GM23248 (cell line): ENCODE data around the gene VPS26C. TPM values are rescaled to one million over a fixed set of nuclear protein-coding genes. Genes with fewer than 3 reads are reported as not detected.
A peak's percentile ranks its signal among the peaks of the same experiment; 100 is the strongest.

Experiments
- DNase-seq: peaks from one replicate; pipeline ENCODE4 v3.0.0-alpha.2; 2015
- H2AFZ ChIP-seq: fragments of 200-600 bp; sonication (generic); 2 replicates; pipeline ENCODE4 v1.6.1; 2016; ENCODE audit warnings: antibody characterized with exemption
- H3F3A ChIP-seq: fragments of 200-600 bp; sonication (generic); 2 replicates; pipeline ENCODE4 v1.6.1; 2016; ENCODE audit warnings: mild to moderate bottlenecking, antibody characterized with exemption, mixed run types; ENCODE audit not compliant: insufficient read depth
- H3K27ac ChIP-seq: fragments of 200-600 bp; sonication (generic); 2 replicates; pipeline ENCODE4 v1.5.1; 2016; ENCODE audit warnings: mild to moderate bottlenecking
- H3K27me3 ChIP-seq: fragments of 200-600 bp; sonication (generic); replicated peaks from 2 replicates; pipeline ENCODE4 v1.6.1; 2016; ENCODE audit warnings: mild to moderate bottlenecking; ENCODE audit not compliant: insufficient read depth
- H3K36me3 ChIP-seq: fragments of 200-600 bp; sonication (generic); 2 replicates; pipeline ENCODE4 v1.6.1; 2016; ENCODE audit warnings: low read depth, mild to moderate bottlenecking
- H3K4me1 ChIP-seq: fragments of 200-600 bp; sonication (generic); 2 replicates; pipeline ENCODE4 v1.6.1; 2016; ENCODE audit warnings: mild to moderate bottlenecking; ENCODE audit not compliant: insufficient read depth
- H3K4me2 ChIP-seq: fragments of 200-600 bp; sonication (generic); one replicate; pipeline ENCODE4 v1.6.1; 2016; ENCODE audit warnings: mild to moderate bottlenecking; ENCODE audit not compliant: unreplicated experiment
- H3K4me3 ChIP-seq: fragments of 200-600 bp; sonication (generic); 2 replicates; pipeline ENCODE4 v1.5.1; 2016; ENCODE audit warnings: mild to moderate bottlenecking
- H3K79me2 ChIP-seq: fragments of 200-600 bp; sonication (generic); 2 replicates; pipeline ENCODE4 v1.6.1; 2016; ENCODE audit warnings: mild to moderate bottlenecking; ENCODE audit not compliant: insufficient read depth
- H3K9ac ChIP-seq: fragments of 200-600 bp; sonication (generic); 2 replicates; pipeline ENCODE4 v1.6.1; 2016; ENCODE audit warnings: mild to moderate bottlenecking
- H3K9me2 ChIP-seq: fragments of 200-600 bp; sonication (generic); 2 replicates; pipeline ENCODE4 v1.6.1; 2016; ENCODE audit warnings: mixed run types, mild to moderate bottlenecking, moderate library complexity; ENCODE audit not compliant: insufficient read depth
- H3K9me3 ChIP-seq: fragments of 200-600 bp; sonication (generic); one replicate; pipeline ENCODE4 v1.6.1; 2017; ENCODE audit warnings: low read depth
- H4K20me1 ChIP-seq: fragments of 200-600 bp; sonication (generic); 2 replicates; pipeline ENCODE4 v1.6.0; 2016; ENCODE audit not compliant: insufficient read depth
- EZH2 ChIP-seq: fragments of 200-600 bp; sonication (generic); IDR thresholded peaks from 2 replicates; pipeline ENCODE4 v1.6.1; 2018; ENCODE audit warnings: antibody characterized with exemption, mild to moderate bottlenecking; ENCODE audit not compliant: insufficient read depth, poor library complexity, severe bottlenecking
- EZH2phosphoT487 ChIP-seq: fragments of 200-600 bp; sonication (generic); IDR thresholded peaks from 2 replicates; pipeline ENCODE4 v1.6.1; 2018; ENCODE audit warnings: antibody characterized with exemption, moderate library complexity, mild to moderate bottlenecking, low read depth; ENCODE audit not compliant: insufficient read depth
- WGBS, 2 experiments: methylation state at CpG; one replicate each; pipeline ENCODE4 v1.1.6; 2015 to 2017; ENCODE audit warnings: low lambda C conversion rate in 2 of 2, low coverage in 1 of 2; ENCODE audit errors: missing lambda C conversion rate in 2 of 2; 5-methylcytosine and 5-hydroxymethylcytosine counted together
- in situ Hi-C: fragments of 300-500 bp; cut with MboI; formaldehyde crosslinking; loops from 2 replicates; pipeline ENCODE4 v1.15.0; 2020
- polyA plus RNA-seq: library from polyadenylated mRNA; unstranded; fragments of >200 nt; fragmentation: Nextera tagmentation; extraction: Ambion mirVana; gene quantifications from 2 replicates; pipeline ENCODE4 v1.2.1, GENCODE V29; 2016
- total RNA-seq: library from RNA; depleted of rRNA; stranded (reverse); fragments of >200 nt; shearing (Covaris generic); gene quantifications from 2 replicates; pipeline ENCODE4 v1.2.3, GENCODE V29; 2014

Gene VPS26C
- total and polyA plus RNA-seq, 2 experiments from 2014 or later = 42.3 to 55.0 TPM

DNA sequence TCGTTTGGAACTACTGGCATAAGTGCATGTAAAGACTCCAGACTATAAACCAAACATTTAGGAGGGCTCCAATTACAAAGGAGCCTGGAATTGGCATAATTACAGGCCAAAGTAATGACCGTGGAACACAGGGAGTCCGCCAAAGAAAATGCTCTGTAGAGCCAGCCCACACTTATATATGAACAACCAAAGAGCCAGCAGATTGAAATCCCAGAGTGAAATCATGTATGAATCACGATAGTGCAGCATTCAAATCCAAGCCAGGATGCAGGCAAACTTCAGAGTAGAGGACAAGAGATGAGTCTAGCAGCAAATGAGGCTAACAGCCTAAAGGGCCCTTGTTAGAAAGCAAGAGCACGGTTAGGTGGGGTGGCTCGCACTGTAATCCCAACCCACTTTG lies 13.1 kb downstream of the VPS26C start:
- TF ChIP-seq EZH2phosphoT487 (no peak), EZH2 (no peak)
- in situ Hi-C loops = no loop called here
- Histone ChIP-seq H3K9ac (no peak overlapping the region), H3K9me3 (no peaks in the 10 kb centered on the region), H3K4me1 (peaks cover 40% of the 10 kb centered on the region), H3F3A (peaks cover 60% of the 10 kb centered on the region), H3K36me3 (no peaks in the 10 kb centered on the region), H3K4me2 (peak overlapping the region; percentile 18), H3K27ac (peak overlapping the region; percentile 38), H3K79me2 (peaks cover 100% of the 10 kb centered on the region), H3K4me3 (no peak overlapping the region), H3K27me3 (no peaks in the 10 kb centered on the region), H4K20me1 (no peaks in the 10 kb centered on the region; the same call in 1 of the 2 replicates), H3K9me2 (no peaks in the 10 kb centered on the region), H2AFZ (no peak overlapping the region)
- 45 to 48% methylated on average over 6 of the region's 6 CpGs for WGBS, 2 experiments
- DNase-seq = peak; percentile 65

DNA sequence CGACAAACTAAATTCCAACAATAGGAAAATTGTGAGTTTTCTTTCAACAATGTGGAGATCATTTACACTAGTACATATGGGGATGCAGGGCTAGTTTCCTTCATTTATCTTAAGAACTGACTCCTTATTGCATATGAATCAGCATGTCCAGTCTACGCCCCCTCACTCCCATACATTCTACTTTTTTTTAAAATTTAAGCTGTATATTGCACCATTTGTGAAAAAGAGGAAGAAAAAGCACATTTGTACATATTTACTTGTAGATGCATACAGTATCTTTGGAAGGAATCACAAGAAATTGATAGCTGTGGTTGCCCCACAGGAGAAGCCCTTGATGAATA lies 15.9 kb downstream of the VPS26C start:
- in situ Hi-C loops = no loop called here
- Histone ChIP-seq H3F3A (peaks cover 56% of the 10 kb centered on the region), H3K36me3 (no peaks in the 10 kb centered on the region), H3K4me3 (no peak overlapping the region), H3K9ac (peak overlapping the region; percentile 27; the same call in 1 of the 2 replicates), H3K4me2 (peak overlapping the region; percentile 33), H3K9me2 (0 out of 2 replicates have a peak, but pooled peaks cover under 1% of the 10 kb centered on the region), H3K27me3 (no peaks in the 10 kb centered on the region), H4K20me1 (no peaks in the 10 kb centered on the region; the same call in 1 of the 2 replicates), H3K79me2 (peaks cover 100% of the 10 kb centered on the region), H3K4me1 (peaks cover 36% of the 10 kb centered on the region), H2AFZ (no peak overlapping the region), H3K27ac (peak overlapping the region; percentile 63), H3K9me3 (no peaks in the 10 kb centered on the region)
- TF ChIP-seq EZH2phosphoT487 (no peak), EZH2 (no peak)
- no peak for DNase-seq
- WGBS, 2 experiments = 35 to 41% methylated on average over 2 of the region's 2 CpGs

DNA sequence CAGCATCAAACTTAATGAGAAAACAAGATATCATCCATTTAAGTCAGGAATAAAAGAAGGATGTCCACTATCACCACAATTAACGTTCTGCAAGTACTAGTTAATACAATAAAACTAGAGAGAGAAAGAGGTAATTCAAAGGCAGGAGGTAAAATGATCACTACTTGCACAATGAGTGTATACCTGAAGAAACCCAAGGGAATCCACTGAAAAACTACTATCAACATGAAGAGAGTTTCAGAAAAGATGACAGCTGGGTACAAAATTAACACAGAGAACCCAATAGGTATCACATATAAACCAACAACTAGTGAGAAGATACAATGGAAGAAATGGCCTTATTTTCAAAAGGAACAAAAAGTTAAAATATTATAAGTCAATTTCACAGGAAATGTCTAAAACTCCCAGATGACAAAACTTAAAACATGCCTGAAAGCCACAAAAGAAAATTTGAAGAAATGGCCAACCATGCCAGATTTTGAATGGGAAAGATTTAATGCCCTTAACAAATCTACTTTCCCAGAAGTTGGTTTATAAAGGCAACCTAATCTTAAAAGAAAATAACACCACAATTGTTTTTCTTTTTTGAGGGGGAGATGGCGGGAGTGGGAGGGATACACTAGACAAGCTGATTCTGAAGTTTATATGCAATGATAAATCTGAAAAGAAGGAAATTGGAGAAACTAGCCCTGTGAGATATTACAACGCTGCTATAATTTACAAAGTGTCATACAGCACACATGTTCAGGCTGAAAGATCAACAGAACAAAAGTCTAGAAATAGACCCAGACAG lies 17.8 kb downstream of the VPS26C start:
- Histone ChIP-seq H3K4me1 (peaks cover 34% of the 10 kb centered on the region), H3K27ac (no peak overlapping the region), H3K79me2 (peaks cover 100% of the 10 kb centered on the region), H2AFZ (no peak overlapping the region), H3K4me3 (no peak overlapping the region), H3K9me3 (no peaks in the 10 kb centered on the region), H3K27me3 (no peaks in the 10 kb centered on the region), H3K9me2 (0 out of 2 replicates have a peak, but pooled peaks cover 4% of the 10 kb centered on the region), H3K36me3 (no peaks in the 10 kb centered on the region), H3K9ac (no peak overlapping the region), H3K4me2 (no peak overlapping the region), H4K20me1 (peaks cover 4% of the 10 kb centered on the region; the same call in 1 of the 2 replicates), H3F3A (peaks cover 56% of the 10 kb centered on the region)
- no peak for DNase-seq
- in situ Hi-C loops = no loop called here
- WGBS, 2 experiments = 84 to 87% methylated on average over 3 of the region's 3 CpGs
- no peak for TF ChIP-seq EZH2phosphoT487
- TF ChIP-seq EZH2 = no peak

DNA sequence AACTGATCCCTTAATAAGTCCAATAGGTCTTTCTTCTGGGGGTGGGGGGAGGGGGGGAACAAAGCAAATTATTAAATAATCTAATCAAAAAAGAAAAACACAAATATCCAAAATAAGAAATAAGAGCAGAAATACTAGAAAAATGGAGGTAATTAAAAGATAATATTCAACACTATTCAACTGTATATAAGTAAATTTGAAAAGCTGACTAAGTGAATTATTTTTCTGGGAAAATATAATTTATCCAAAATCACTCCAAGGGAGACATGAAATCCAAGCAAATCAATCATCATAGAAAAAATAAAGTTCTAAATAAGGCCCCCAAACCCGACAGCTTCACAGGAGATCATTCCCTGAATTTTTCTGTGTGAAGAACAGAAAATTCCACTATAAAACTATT lies 18.8 kb downstream of the VPS26C start:
- no peak overlapping the region for H3K4me3 ChIP-seq
- no peak for DNase-seq
- no peaks in the 10 kb centered on the region for H3K27me3 ChIP-seq
- 0 out of 2 replicates have a peak, but pooled peaks cover 4% of the 10 kb centered on the region for H3K9me2 ChIP-seq
- no peak overlapping the region for H3K4me2 ChIP-seq
- peaks cover 24% of the 10 kb centered on the region for H3K4me1 ChIP-seq
- no peak overlapping the region for H3K27ac ChIP-seq
- H3K79me2 ChIP-seq = peaks cover 100% of the 10 kb centered on the region
- 8 to 11% methylated on average over 1 of the region's 1 CpG for WGBS, 2 experiments
- peaks cover 4% of the 10 kb centered on the region; the same call in 1 of the 2 replicates for H4K20me1 ChIP-seq
- no peaks in the 10 kb centered on the region for H3K9me3 ChIP-seq
- peaks cover 47% of the 10 kb centered on the region for H3F3A ChIP-seq
- H3K9ac ChIP-seq = no peak overlapping the region
- no peaks in the 10 kb centered on the region for H3K36me3 ChIP-seq
- in situ Hi-C loops = no loop called here
- TF ChIP-seq EZH2phosphoT487 (no peak), EZH2 (no peak)
- H2AFZ ChIP-seq = no peak overlapping the region
